NCI-H82 (cell line): ENCODE data around the gene SLC16A3.
"Not testable (repeated sequence)": the region's sequence is repeated elsewhere in the genome, so short reads cannot be mapped to it uniquely, and the experiment has no call there.

ENCODE experiments used
- DNase-seq: peaks from one replicate; lab custom pipeline; 2025; lab: John Stamatoyannopoulos, UW

Gene SLC16A3

DNA sequence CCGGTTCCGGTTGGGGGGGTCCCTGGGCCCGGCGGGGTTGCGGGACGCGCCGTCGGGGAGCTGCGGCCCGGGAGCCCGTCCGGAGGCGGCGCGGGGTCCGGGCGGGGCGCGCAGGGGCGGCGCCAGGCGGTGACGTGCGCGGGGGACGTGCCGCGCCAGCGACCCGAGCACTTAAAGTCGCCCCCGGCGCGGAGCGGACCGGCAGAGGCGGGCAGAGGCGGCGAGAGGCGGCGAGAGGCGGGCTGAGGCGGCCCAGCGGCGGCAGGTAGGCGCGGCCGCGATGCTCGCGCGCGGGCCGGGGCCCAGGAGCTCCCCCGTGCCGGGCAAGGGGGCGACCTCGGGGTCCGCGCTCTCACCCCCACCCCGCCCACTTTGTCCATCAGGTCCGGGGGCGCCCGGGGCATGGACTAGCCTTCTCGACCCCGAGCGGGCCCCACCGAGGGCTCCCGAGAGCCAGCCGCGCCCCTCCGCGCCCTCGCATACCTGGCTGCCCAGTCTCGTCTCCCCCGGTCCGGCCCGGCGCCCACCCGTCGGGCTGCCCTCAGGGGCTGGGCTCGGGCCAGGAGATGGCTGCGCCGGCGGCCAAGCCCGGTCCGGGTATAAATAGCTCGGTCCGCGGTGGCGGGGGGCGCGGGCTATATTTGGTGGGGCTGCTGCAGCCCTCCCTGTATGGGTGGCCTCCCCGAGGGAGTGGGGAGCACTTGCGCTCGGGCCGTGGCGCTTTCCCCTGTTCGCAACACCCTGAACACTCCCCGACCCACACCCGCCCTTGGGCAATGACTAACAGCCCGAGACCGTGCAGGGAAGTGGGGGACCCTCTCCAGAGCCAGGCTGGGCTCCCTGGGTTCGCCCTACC, at the start of gene SLC16A3:
SLC16A3 (plus strand) TSS at position 201 of the 856 bp plus-strand sequence. CDS start 6,967 bp downstream, outside the sequence.
- DNase-seq = peak; percentile 61

DNA sequence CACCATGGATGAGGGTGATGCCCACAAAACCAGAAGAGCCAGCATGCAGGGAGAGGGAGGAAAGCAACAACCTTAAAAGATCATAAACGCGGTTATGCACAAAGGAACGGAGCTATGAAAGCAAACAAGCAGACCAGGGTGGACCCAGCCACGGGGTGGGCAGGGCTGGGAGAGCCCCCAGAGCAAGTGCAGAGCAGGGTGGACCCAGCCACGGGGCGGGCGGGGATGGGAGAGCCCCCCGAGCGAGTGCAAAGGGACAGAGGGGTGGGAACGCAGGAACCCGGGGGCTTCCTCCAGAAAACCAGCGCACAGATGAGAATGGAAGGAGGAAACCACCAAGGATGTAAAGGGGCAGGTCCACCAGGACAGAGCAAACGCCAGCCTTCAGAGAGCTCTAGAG, 49.4 kb upstream of the SLC16A3 start:
- no peak for DNase-seq

DNA sequence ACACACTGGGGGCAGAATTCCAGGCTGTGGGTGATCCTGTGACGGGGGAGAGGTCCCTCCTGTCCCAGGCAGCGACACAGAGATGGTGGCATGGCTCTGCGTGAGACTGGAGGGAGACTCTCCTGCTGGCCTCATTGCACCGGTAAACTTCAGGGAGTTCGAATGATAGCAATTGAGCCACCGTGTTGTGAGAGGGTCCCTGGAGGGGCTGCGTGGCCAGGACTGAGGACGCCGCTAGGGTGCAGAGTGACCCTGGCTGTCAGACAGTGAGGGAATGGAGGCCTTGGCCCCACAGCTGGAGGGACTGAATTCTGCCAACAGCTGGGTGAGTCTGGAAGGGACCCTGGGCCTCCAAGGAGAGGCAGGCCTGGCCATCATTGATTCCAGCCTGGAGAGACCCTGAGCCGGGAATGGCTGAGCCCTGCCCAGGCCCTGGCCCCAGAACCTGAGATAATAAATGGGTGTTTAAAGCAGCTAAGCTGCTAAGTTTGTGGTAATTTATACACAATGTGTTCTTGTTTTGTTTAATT, 48.8 kb upstream of the SLC16A3 start:
- no peak for DNase-seq

DNA sequence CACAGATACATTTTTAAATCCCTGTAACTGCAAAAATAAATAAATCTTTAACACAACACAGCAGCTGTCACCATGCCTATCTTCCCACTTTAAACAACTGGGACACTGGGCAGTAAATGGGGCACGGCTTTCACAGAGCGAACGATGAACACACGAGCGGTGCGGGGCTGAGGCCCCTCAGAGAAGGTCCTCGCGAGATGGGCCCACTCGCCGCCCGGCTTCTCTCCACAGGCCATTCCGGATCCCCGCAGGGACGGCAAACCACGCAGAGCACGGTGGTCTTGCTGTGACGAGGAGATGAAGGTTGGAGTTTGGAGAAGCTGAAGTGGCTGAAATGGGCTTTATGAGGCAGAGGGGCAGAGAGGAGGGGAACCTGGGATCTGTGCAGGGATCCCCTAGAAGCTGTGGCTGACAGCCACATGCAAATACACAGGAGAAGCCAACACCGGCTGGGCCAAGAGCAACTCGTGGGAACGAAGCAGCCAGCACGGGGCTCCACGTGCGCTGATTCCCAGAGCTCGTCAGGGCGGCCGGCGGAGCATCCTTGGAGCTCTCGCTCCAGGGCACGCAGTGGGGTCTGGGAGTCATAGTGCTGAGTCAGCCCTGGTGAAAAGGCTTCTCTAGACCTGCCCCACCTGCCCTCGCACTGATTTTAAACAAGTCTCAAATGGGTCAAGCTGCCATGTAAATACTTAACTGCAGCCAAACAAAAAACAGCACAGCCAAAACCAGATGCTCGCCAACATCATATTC, 47.9 kb upstream of the SLC16A3 start:
- no peak for DNase-seq

DNA sequence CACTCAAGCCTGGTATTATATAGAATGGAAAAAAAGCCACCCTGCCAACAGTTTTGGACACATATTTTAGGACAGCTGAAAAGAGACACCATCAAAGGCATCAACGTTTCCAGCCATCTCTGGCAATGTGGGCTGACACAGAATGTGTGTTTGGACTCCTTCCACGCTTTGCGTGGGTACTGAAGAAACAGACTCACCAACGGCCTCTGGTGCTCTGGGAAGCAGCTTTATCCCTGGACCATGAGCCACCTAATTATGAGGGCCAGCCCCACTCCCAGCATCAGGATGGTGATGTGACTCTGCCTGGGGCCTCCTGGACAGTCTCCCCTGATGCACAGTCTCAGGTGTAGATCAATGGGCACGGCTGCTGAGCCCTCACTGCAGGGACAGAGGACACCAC, 44.1 kb upstream of the SLC16A3 start:
- DNase-seq = no peak

DNA sequence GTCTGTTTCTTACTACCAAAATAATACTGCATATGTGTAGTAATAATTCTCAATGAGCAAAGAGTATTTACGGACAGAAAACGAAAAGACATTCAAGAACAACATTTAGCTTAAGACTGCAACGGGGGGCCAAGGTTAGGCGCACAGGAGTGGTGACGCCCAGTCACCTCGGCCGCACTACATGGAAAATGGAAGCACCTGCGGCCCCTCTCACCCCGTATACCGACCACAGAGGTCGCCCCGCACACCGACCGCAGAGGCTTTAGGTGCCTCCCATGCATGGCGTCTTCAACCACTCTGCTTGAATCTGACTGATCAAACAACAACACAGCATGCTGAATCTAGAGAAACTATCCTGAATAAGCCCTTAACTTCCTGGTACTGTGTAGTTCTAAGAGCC, 42.6 kb upstream of the SLC16A3 start:
- no peak for DNase-seq

DNA sequence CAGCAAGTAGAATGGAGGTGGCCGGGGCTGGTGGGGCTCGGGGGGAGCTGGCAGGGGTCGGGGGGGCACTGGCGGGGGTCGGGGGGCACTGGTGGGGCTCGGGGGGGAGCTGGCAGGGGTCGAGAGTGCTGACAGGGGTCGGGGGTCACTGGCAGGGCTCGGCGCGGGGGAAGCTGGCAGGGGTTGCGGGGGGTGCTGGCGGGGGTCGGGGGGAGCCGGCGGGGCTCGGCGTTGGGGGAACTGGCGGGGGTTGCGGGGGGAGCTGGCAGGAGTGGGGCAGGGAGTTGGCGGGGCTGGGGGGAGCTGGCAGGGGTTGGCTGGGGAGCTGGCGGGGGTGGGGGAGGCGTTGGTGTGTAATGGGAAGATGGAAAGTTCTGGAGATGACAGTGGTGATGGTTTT, 41.3 kb upstream of the SLC16A3 start:
- DNase-seq = no peak

DNA sequence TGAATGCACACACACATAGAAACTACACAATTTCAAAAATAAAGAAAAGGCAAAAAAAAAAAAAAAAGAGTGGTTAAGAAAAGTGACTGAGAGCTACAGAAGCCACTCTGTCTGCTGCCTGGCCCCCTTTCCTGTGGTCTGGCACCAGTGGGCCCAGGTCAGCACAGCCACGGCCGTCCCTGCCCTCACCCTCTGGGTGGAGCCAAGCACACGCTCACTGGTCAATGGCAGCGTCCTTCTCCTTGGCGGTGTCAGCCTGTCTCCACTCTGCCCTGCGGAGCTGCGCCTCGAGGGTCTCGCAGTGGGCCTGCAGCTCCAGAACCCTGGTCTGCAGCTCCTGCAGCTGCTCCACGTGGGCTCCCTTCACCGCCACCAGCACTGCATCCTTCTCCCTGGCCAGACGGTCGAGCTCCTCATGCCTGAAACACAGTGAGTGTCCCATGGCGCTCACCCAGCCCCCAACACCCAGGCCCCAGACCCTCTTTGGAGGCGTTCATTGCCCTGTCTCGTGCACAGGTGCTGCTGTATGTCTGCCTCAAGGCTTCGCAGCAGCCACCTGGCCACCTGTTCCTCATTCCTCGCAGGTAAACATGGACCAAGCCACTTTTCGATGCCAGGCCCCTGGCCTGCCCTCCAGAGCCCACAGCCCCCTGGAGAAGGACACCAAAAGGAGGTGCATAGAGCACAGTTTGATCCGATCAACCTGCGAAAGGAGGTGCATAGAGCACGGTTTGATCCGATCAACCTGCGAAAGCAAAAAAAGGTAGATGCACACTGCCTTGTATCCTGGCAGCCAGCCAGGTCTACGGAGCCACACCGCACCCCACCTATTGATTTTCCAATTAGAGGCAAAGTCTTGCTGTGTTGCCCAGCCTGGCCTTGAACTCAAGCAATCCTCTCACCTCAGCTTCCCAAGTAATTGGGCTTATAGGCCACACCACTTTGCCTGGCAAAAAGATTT, 40.6 kb upstream of the SLC16A3 start:
- DNase-seq = no peak

DNA sequence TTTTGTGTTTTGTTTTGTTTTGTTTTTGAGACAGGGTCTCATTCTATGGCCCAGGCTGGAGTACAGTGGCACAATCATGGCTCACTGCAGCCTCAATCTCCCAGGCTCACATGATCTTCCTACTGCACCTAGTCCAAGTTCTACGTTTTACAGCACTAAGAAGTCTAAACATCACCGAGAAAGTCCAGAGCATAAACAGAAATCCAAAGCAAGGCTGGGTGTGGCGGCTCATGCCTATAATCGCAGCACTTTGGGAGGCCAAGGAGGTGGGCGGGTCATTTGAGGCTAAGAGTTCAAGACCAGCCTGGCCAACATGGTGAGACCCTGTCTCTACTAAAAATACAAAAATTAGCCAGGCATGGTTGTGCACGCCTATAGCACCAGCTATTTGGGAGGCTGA, 35.8 kb upstream of the SLC16A3 start:
- DNase-seq = not testable (repeated sequence)

DNA sequence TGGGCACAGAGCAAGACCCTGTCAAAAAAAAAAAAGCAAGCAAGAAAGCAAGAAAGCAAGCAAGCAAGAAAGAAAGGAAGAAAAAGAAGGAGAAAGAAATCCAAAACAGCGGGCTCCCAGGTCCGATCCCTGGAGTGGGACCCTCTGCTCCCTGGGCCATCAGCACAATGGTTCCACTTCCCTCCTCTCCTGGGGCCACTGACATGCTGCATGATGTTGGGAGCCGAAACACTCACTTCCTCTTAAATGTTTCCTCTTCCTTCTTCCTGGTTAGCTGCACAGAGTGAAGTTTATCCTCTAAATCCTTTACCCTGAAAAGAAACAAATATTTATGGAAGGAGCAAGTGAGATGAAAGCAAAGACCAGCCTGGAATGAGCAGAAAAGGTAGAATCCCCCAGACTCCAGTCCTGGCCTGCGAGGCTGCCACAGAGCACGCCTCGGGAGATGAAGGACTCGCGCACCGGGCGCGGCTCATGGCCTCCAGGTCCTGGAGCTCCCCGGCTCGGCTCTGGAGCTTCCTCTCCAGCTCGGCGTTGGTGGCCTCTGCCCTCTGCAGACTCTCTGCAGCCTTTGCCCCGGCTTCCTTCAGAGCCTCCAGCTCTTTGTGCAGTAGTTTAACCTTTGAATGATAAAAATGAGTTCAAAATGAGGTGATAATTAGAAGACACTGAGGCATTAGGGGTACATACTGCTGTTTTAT, 35.2 kb upstream of the SLC16A3 start:
- no peak for DNase-seq

DNA sequence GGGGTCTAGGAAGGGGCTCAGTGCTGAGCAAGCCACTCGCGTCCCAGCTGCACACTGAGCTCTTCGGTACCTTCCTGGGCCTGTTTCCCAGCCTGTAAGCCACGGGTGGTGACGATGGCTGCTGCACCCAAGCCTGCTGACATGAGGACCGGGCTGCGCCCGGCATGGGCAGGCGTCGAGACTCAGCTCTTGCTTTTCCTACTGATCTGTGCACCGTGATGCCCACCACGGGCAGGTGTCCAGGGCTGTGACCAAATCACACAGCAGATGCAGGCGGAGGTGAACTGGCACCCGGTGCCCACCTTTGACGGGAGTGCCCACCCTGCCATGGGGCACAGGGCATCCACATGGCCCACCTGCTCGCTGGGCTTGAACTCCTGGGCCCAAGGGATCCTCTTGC, 34.1 kb upstream of the SLC16A3 start:
- DNase-seq = no peak

DNA sequence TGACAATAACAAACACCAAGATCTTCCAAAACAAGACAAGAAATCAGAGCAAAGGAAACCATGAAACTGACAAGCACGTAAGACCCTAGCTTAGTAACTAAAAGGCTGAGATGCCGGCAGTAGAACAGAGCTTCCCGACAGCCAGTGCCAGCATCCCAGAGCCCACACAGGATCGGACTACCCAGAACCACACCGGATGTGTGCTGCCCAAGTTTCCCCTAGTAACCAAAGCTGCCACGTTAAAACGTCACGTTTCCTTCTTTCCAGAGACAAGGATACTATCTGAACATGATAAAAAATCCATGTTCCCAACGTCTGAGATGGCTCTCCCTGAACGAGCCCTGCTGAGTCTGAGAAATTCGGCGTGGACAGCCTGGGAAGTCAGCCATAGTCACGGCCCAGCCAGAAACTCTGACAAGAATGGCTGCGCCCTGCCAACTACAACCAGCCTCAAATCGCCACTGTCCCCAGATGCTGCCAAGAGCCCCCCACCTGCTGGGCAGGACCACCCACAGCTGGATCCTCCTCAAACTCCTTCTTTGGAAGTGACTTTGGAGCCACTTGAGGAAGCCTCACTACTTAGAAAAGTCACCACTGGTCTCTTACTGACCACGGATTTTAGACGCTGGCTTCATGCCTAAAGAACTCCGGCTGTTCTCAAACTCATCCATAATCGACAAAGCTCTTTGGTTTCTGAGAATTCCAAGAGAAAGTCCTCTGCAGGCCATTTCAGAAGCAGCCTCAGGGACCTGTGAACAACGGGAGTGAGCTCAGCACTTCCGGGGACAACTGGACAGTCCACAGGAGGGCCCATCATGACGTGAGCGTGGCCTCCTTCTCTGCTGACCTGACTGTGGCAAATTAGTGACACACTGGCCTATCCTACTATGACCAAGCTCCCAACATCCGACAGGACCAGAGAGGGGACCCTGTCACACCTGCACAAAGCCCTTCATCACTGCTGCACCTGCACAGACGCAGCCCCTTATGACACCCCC, 32.9 kb upstream of the SLC16A3 start:
- DNase-seq = no peak

DNA sequence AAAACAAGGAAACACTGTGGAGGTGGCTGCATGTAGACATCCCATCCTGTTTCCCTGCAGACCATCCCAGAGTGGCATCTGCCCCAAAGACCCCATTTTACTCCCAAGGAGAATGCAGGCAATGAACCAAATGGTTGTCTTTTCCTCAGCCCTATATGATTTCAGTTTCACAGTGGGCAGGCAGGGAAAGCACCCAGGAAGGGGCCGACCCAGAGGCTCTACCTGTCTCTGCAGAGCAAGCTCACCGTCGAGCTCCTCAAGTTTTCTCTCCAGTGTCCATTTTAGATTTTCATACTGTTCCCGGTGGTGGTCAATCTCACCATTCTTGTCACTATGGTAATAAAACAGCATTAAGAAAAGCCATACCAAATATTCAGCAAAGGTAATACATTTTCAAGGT, 30.8 kb upstream of the SLC16A3 start:
- DNase-seq = no peak

DNA sequence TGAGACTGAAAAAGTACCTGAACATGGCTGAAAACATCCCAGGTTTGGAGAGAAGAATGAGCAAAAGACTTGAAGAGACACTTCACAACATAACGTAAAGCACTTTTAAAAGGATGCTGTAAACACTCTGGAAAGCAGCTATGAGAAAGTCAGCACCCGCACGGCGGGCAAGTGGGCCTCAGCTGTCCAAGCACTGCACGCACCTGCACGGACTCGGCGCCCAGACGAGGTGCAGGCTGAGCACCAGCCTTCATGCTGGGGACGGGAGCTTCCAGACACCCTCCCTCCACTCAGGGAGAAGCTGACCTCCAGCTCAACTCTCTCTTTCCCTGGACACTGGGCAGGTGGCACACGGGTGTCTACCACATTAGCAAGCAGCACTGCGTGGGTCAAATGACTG, 29.3 kb upstream of the SLC16A3 start:
- DNase-seq = no peak

DNA sequence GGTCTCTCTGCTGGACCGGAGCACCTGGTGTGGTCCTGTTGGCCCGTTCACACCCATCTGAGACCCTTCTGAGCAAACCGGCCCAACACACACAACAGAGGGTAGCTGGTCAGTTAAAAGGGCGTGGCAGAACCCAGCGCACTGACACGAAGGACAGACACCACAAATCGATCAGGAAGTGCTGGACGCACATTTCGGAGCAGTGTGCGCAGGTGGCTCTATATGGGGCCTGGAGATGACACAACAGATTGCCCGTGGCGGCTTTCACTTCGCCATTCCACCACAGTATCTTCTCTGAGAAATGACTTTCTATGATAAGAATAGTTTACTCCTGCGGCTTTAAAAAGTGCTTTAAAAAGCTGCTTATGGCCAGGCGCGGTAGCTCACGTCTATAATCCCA, 28.7 kb upstream of the SLC16A3 start:
- no peak for DNase-seq

DNA sequence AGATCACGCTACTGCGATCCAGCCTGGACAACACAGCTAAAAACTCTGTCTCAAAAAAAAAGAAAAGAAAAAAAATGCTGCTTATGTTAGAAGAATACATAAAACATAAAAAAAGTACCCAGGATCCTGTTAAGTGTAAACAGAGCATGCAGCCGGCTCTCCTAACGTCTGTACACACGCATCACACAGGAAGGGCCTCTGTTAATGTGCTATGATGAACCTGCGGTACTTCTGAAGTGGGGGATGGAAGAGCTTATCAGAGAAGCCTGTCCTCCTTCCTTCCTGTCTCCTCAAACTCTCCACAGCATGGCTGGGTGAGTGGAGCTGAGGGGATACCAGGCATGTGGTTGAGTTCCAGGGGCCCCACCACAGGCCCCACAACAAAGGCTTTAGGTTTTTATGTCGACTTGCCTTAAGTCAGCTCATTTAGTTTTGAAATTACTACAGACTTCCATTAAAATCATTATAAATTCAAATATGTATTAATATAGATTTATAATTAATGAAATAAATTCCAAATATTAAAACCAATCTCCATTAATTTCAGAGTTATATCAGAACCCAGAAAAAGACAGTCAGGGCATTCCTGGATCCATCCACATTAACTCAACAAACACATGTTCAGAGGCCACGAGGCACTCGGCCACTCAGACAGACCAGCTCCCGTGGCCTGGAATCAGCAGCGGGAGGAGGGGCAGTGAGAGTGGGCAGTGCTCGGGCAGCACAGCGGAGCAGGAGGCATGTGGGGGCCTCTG, 27.9 kb upstream of the SLC16A3 start:
- no peak for DNase-seq

DNA sequence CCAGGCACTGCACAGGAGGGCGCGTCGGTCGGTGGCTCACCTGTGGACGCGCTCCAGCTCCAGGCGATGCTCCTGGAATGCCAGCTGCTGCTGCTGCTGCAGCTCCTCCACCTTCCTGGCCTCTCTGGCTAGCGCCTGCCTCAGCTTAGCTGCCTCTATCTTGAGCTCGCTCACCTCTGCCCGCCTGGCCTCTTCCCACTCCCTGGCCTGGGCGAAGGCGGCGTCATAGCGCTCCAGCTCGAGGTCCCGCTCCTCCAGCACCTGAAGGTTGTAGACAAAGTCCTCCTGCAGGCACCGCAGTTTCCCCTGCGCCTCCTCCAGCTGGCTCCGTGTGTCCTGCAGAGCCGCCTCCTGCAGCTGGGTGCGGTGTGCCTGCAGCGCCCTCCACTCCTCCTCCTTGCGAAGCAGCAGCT, 27.3 kb upstream of the SLC16A3 start:
- no peak for DNase-seq

DNA sequence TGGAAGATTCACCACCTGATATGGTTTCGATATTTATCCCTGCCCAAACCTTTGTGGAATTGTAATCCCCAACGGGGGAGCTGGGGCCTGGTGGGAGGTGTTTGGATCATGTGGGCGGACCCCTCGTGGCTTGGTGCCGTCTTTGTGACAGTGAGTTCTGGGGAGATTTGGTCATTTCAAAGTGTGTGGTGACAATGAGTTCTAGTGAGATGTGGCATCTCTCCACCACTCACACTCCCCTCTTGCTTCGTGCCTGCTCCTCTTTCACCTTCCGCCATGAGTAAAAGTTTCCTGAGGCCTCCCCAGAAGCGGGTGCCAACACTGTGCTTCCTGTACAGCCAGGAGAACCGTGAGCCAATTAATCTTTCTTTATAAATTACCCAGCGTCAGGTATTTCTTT, 25.9 kb upstream of the SLC16A3 start:
- DNase-seq = no peak

DNA sequence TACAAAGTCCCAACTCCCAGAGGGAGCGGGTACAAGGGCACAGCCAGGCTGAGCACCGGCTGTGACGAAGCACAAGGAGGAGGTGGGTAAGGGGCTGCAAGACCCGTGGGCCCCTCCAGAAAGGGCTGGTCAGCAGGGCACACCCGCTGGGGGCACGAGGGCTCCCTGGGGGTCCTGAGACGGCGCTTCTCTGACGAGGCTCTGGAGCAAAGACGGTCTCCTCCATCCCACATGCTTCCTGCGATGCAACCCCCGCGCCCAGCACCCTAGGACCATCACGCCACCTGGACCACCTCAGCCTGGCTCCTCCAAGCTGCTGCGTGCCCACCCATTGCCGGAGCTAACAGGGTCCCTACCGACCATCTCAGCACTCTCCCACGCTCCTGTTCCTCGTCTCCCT, 24.9 kb upstream of the SLC16A3 start:
- no peak for DNase-seq
